ENCODE data around the gene LTBP4. TPM values are rescaled to one million over a fixed set of nuclear protein-coding genes. Genes with fewer than 3 reads are reported as not detected.

The LTBP4 gene
- total RNA-seq, 1 experiment from 2014 or later: 30.8 TPM

DNA sequence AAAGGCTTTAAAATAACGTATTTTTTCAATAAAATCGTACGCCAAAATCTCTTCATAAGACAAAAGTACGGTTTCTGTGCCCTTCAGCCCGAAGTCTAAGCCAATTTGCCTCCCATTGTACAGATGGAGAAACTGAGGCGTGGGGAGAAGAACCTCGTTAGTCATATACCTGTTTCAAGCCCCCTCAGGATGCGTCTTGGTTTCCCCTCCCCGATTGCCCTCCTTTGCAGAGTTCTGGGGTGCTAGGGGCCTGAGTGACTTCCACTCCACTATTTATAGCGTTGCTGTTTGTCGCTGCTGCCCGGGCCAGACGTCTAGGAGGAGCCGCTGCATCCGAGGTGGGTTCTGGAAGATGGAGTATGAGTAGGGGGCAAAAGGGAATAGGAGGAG is 2.3 kb upstream of the LTBP4 start:
- Mint-ChIP-seq H3K4me3 (ENCODE audit: unreplicated experiment) (no peak overlapping the region), H3K36me3 (ENCODE audit: insufficient read depth, unreplicated experiment) (peaks cover 15% of the 10 kb centered on the region), H3K4me1 (ENCODE audit: low read depth, unreplicated experiment) (peaks cover 32% of the 10 kb centered on the region), H3K27ac (ENCODE audit: unreplicated experiment) (no peak overlapping the region), H3K9me3 (ENCODE audit: unreplicated experiment) (no peaks in the 10 kb centered on the region), H3K27me3 (ENCODE audit: insufficient read depth, unreplicated experiment) (peaks cover 19% of the 10 kb centered on the region)
- ChIA-PET POLR2A (no interaction called here), CTCF (interaction anchor here (0.5 to 2.1 kb wide), 4 partner anchors 28 to 135 kb away, joined by 3 to 11 read pairs (median 4); no protein-coding TSS in a partner anchor)
- H3K4me1 ChIP-seq: peaks cover 29% of the 10 kb centered on the region
- no peak for DNase-seq
- BruUV-seq (replicated peaks): no TSS peak
- H3K27me3 ChIP-seq (replicated peaks; ENCODE audit: control insufficient read depth, insufficient read depth, low read length): peaks cover 4% of the 10 kb centered on the region; the same call in 1 of the 2 replicates
- H3K36me3 ChIP-seq (ENCODE audit: control insufficient read depth, insufficient read depth, low read length): no peaks in the 10 kb centered on the region
- H3K4me3 ChIP-seq (ENCODE audit: low read depth, low read length): no peak overlapping the region
- intact Hi-C loops (cut with micrococcal nuclease; ENCODE audit: unreplicated experiment): loop anchor here (2.0 kb wide), 4 partner anchors 22 to 70 kb away; partner anchors contain the start of gene SHKBP1
- TF ChIP-seq, protein P1, sequence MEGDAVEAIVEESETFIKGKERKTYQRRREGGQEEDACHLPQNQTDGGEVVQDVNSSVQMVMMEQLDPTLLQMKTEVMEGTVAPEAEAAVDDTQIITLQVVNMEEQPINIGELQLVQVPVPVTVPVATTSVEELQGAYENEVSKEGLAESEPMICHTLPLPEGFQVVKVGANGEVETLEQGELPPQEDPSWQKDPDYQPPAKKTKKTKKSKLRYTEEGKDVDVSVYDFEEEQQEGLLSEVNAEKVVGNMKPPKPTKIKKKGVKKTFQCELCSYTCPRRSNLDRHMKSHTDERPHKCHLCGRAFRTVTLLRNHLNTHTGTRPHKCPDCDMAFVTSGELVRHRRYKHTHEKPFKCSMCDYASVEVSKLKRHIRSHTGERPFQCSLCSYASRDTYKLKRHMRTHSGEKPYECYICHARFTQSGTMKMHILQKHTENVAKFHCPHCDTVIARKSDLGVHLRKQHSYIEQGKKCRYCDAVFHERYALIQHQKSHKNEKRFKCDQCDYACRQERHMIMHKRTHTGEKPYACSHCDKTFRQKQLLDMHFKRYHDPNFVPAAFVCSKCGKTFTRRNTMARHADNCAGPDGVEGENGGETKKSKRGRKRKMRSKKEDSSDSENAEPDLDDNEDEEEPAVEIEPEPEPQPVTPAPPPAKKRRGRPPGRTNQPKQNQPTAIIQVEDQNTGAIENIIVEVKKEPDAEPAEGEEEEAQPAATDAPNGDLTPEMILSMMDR (IDR thresholded peaks at IDR 0.05; ENCODE audit: insufficient read depth in 1 of 2, low read depth in 1 of 2, low read length in 1 of 2, severe bottlenecking in 1 of 2, unreplicated experiment in 1 of 2): no peak
- no peaks in the 10 kb centered on the region for H3K9me3 ChIP-seq

DNA sequence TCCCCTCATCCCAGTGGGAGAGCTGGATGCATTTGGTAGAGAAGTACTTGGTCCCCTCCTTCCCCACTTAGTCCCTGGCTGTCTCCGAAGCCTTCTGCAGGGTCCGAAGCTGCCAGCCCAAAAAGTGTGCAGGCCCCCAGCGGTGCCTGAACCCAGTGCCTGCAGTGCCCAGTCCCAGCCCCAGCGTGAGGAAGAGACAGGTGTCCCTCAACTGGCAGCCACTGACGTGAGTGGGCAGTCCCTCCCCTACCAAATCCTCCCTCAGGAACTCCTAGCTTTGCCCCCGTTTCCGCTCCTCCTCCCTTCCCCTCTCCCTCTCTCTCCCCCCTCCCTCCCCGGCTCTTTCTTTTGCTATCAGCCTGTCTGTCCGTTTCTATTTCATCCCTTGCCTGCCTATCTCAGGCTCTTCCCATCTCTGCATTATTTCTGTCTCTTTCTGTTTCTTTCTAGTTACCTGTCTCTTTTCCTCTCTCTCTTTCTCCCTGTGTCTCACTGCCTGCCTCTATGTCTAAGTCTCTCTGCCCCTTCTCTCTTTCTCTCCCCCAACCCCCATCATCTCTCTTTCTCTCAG is 1.8 kb upstream of the LTBP4 start:
- H3K4me1 ChIP-seq: peaks cover 33% of the 10 kb centered on the region
- Mint-ChIP-seq H3K27me3 (ENCODE audit: insufficient read depth, unreplicated experiment) (peaks cover 19% of the 10 kb centered on the region), H3K36me3 (ENCODE audit: insufficient read depth, unreplicated experiment) (peaks cover 15% of the 10 kb centered on the region), H3K27ac (ENCODE audit: unreplicated experiment) (no peak overlapping the region), H3K4me3 (ENCODE audit: unreplicated experiment) (no peak overlapping the region), H3K9me3 (ENCODE audit: unreplicated experiment) (no peaks in the 10 kb centered on the region), H3K4me1 (ENCODE audit: low read depth, unreplicated experiment) (peaks cover 37% of the 10 kb centered on the region)
- TF ChIP-seq, protein P1 (IDR thresholded peaks at IDR 0.05; ENCODE audit: insufficient read depth in 1 of 2, low read depth in 1 of 2, low read length in 1 of 2, severe bottlenecking in 1 of 2, unreplicated experiment in 1 of 2): no peak
- intact Hi-C loops (cut with micrococcal nuclease; ENCODE audit: unreplicated experiment): loop anchor here (2.0 kb wide), 4 partner anchors 23 to 71 kb away; partner anchors contain the start of gene SHKBP1
- BruUV-seq (replicated peaks): no TSS peak
- H3K36me3 ChIP-seq (ENCODE audit: control insufficient read depth, insufficient read depth, low read length): no peaks in the 10 kb centered on the region
- no peaks in the 10 kb centered on the region for H3K9me3 ChIP-seq
- DNase-seq: no peak
- ChIA-PET CTCF (interaction anchor here (0.5 to 2.1 kb wide), 5 partner anchors 10 to 135 kb away, joined by 3 to 11 read pairs (median 5); no protein-coding TSS in a partner anchor), POLR2A (no interaction called here)
- peaks cover 4% of the 10 kb centered on the region; the same call in 1 of the 2 replicates for H3K27me3 ChIP-seq (replicated peaks; ENCODE audit: control insufficient read depth, insufficient read depth, low read length)
- no peak overlapping the region for H3K4me3 ChIP-seq (ENCODE audit: low read depth, low read length)

DNA sequence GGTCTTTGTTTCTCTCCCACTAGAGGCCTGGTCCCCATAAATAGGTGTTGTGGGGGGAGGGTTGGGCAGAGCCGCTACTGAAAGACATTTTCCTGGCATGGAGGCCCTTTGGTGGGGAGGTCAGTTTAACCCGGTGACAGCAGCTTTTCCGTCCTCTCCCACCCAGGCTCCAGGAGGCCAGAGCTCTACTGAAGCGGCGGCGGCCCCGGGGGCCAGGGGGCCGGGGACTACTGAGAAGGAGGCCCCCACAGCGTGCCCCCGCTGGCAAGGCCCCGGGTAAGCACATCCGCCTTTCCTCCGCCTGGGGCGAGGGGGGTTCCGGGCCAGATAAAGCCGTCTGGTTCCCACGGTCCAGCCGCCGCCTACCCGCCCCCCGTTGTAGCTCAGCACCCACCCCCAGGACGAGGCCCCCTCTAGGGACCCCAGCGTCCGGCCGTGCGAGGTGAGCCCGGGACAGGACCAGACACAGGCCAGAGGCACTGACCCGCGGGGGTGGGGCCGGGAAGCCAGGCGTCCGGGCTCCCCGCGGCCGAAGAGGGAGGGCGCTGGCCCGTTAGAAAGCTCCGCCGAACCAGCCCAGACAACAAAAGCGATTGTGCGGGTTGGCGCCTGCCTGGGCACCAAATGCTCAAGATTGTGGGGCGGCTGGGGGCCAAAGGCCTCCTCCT is 1.1 kb upstream of the LTBP4 start:
- H3K4me1 Mint-ChIP-seq (ENCODE audit: low read depth, unreplicated experiment): peaks cover 37% of the 10 kb centered on the region
- intact Hi-C loops (cut with micrococcal nuclease; ENCODE audit: unreplicated experiment): loop anchor here (2.0 to 5.0 kb wide), 6 partner anchors 23 to 293 kb away; partner anchors contain the start of genes BLVRB, SHKBP1 and SPTBN4
- no peaks in the 10 kb centered on the region for H3K9me3 Mint-ChIP-seq (ENCODE audit: unreplicated experiment)
- no peak overlapping the region for H3K4me3 ChIP-seq (ENCODE audit: low read depth, low read length)
- no peak overlapping the region for H3K4me3 Mint-ChIP-seq (ENCODE audit: unreplicated experiment)
- no peaks in the 10 kb centered on the region for H3K36me3 ChIP-seq (ENCODE audit: control insufficient read depth, insufficient read depth, low read length)
- peaks cover 19% of the 10 kb centered on the region for H3K27me3 Mint-ChIP-seq (ENCODE audit: insufficient read depth, unreplicated experiment)
- peaks cover 37% of the 10 kb centered on the region for H3K4me1 ChIP-seq
- no peak overlapping the region for H3K27ac Mint-ChIP-seq (ENCODE audit: unreplicated experiment)
- BruUV-seq (replicated peaks): no TSS peak
- peaks cover 4% of the 10 kb centered on the region; the same call in 1 of the 2 replicates for H3K27me3 ChIP-seq (replicated peaks; ENCODE audit: control insufficient read depth, insufficient read depth, low read length)
- CTCF ChIA-PET: interaction anchor here (0.7 to 2.1 kb wide), 6 partner anchors 10 to 388 kb away, joined by 3 to 11 read pairs (median 5); no protein-coding TSS in a partner anchor
- H3K9me3 ChIP-seq: no peaks in the 10 kb centered on the region
- peaks cover 12% of the 10 kb centered on the region for H3K36me3 Mint-ChIP-seq (ENCODE audit: insufficient read depth, unreplicated experiment)
- POLR2A ChIA-PET: no interaction called here
- no peak for DNase-seq
- TF ChIP-seq, protein P1 (IDR thresholded peaks at IDR 0.05; ENCODE audit: insufficient read depth in 1 of 2, low read depth in 1 of 2, low read length in 1 of 2, severe bottlenecking in 1 of 2, unreplicated experiment in 1 of 2): peak in 1 of 2 experiments; percentile 5
